GM18861 (cell line): ENCODE measurements around the gene SLC39A8.

Source experiments
- ATAC-seq: cut with Tn5 transposase; IDR thresholded peaks from one replicate; pipeline ENCODE4 v1.9.1; 2021; ENCODE audit not compliant: unreplicated experiment

Gene SLC39A8

GRCh38 chr4:102341201-102341600, 4.1 kb downstream of the SLC39A8 start:
- ATAC-seq, result no peak

- ATAC-seq, result no peak
Observed at GRCh38 chr4:102339018-102339417, 6.3 kb downstream of the SLC39A8 start.

GRCh38 chr4:102338405-102338804, 6.9 kb downstream of the SLC39A8 start:
- ATAC-seq, result no peak

GRCh38 chr4:102335616-102336015, 9.7 kb downstream of the SLC39A8 start:
- ATAC-seq, result no peak

GRCh38 chr4:102334624-102335023, 10.7 kb downstream of the SLC39A8 start:
- ATAC-seq, result no peak

- ATAC-seq, result no peak
Observed at GRCh38 chr4:102333787-102334186, 11.5 kb downstream of the SLC39A8 start.

GRCh38 chr4:102328045-102328444, 17.2 kb downstream of the SLC39A8 start:
- no peak for ATAC-seq

GRCh38 chr4:102326951-102327350, 18.3 kb downstream of the SLC39A8 start:
- no peak for ATAC-seq

- no peak for ATAC-seq
Observed at GRCh38 chr4:102324730-102325129, 20.6 kb downstream of the SLC39A8 start.

- ATAC-seq, result no peak
Observed at GRCh38 chr4:102322736-102323135, 22.5 kb downstream of the SLC39A8 start.

- ATAC-seq, result peak; percentile 96
Observed at GRCh38 chr4:102321260-102321995, 23.9 kb downstream of the SLC39A8 start.

- no peak for ATAC-seq
Observed at GRCh38 chr4:102319594-102319993, 25.7 kb downstream of the SLC39A8 start.

- no peak for ATAC-seq
Observed at GRCh38 chr4:102318526-102318925, 26.8 kb downstream of the SLC39A8 start.

- no peak for ATAC-seq
Observed at GRCh38 chr4:102318105-102318504, 27.2 kb downstream of the SLC39A8 start.

- no peak for ATAC-seq
Observed at GRCh38 chr4:102317459-102317858, 27.8 kb downstream of the SLC39A8 start.

- no peak for ATAC-seq
Observed at GRCh38 chr4:102316585-102316984, 28.7 kb downstream of the SLC39A8 start.

- no peak for ATAC-seq
Observed at GRCh38 chr4:102315532-102315931, 29.8 kb downstream of the SLC39A8 start.

GRCh38 chr4:102312417-102312816, 32.9 kb downstream of the SLC39A8 start:
- peak; percentile 52 for ATAC-seq

- no peak for ATAC-seq
Observed at GRCh38 chr4:102311912-102312311, 33.4 kb downstream of the SLC39A8 start.

GRCh38 chr4:102311407-102311806, 33.9 kb downstream of the SLC39A8 start:
- no peak for ATAC-seq

- ATAC-seq, result no peak
Observed at GRCh38 chr4:102308032-102308799, 37.1 kb downstream of the SLC39A8 start.

GRCh38 chr4:102305666-102306065, 39.6 kb downstream of the SLC39A8 start:
- ATAC-seq, result no peak
